HG02840 (cell line): Measurements from ENCODE around the gene CHRNA7.
"Not testable (repeated sequence)": the region's sequence is repeated elsewhere in the genome, so short reads cannot be mapped to it uniquely, and the experiment has no call there.

ENCODE experiments used
- ATAC-seq: cut with Tn5 transposase; IDR thresholded peaks from one replicate; pipeline ENCODE4 v1.9.1; 2021; ENCODE audit warnings: mild to moderate bottlenecking, moderate library complexity, moderate number of reproducible peaks; ENCODE audit not compliant: unreplicated experiment, low FRiP score

Gene CHRNA7

DNA sequence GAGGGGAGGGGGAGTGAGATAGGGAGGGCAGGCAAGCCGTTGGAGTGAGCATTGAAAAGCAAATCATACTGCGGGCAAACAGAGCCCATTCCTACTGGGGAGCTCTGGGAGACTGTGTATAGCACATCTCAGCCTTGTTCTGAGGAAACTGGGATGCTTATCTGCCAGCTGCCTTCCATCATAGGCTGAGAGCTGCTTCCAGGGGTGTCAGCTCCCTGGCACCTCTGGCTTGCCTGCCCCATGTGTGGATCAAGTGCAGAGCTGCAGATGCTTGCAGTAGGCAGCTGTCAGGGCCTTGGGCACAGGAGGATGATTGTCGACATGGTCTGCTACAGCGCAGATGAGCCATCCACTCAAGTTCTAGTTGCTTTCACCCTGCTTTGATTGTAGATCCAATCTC is 86.8 kb downstream of the CHRNA7 start:
- no peak for ATAC-seq

DNA sequence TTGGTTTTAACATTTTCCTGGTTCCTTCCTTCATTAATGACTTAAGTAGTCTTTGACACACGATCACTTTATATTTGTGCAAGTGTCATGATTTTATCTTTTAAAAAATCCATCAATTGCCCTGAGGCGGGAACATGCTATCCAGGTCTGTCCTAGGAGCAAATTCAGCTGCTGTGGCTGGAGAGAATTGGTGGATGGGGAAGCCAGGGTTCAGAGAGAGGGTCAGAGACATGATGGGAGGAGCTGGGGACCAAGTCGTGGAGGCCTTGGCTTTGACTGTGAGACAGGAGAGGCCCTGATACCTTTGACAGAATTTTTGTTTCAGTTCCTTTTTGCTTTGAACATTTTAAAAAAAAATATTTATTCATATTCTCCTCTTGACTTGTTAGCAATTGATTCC is 89.0 kb downstream of the CHRNA7 start:
- no peak for ATAC-seq

DNA sequence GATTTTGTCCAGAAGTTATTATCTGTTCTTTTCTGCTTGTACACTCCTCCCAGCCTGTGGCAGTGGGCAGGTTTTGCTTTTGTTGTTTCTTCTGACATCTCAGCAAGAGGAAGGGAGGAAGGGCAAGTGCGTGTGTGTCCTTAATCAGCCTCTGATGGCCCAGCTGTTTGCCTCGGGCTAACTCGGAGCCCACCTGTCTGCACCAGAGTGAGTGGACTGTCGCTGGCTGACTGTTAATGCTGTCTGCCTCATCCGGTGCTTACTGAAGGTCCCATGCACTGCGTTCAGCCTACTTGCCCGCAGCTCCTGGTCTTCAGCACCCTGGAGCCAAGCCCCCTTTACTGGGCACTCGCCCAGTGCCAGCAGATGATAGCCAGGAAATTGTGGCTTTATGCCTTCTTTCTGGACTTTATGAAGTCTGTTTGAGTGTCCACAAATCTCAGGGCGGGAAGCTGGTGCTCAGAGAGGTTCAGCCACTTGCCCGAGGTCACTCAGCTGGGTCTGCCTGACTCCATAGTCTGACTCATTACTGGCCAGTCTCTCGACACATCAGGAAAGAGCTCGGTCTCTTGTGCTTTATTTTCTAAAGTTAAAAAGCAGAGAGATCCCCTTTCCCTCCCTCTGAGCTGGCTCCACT is 89.5 kb downstream of the CHRNA7 start:
- ATAC-seq, result no peak

DNA sequence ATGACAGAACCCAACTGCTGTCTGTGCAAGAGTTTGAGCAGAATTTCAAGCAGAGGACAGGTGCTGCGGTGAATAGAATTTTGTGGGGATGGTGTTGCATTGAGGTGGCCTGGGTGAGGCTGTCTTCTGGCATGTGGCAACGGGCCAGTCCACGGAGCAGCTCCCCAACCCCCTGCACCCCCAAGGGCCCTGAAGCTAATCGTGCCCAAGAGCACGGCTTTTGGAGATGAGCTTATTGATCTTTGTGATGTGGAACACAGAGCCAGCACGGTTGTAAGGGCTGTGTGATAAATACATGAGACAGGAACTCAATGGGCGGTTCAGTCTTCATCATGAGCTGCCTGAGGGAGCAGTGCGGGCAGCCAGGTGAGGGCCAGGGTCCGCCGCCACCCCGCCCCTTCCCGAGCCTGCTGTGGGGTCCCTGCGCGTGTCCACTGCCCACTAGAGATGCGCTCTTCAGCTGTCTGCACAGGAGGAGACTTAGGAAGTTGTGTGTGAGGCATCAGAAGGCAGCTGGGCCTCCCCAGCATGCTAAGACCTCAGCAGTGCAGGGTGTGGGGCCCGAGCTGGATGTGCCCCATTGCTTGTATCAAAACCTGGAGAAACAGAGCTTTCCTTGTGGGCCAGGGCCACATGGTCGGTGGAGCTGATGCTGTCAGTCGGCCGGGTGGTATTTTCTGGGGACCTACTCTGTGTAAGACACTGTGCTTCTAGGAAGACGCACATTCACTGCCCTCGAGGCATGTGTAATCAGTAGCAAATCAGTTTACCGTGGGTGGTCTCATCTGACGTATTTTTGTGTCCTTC is 90.5 kb downstream of the CHRNA7 start:
- ATAC-seq, result no peak

DNA sequence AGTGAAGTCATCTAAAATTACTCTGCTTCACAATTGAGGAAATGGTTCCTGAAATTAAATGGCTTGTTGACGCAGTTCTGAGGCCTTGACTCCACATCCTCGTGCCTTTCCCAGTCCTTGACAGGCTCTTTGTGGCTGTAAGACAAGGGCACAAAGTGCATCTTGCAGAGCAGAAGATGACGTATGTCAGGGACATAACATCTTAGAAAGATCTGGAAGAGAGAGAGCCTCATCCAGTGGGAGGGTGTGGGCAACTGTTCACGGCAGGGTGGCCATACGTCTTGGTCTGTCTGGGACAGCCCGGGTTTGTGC is 91.0 kb downstream of the CHRNA7 start:
- ATAC-seq, result no peak

DNA sequence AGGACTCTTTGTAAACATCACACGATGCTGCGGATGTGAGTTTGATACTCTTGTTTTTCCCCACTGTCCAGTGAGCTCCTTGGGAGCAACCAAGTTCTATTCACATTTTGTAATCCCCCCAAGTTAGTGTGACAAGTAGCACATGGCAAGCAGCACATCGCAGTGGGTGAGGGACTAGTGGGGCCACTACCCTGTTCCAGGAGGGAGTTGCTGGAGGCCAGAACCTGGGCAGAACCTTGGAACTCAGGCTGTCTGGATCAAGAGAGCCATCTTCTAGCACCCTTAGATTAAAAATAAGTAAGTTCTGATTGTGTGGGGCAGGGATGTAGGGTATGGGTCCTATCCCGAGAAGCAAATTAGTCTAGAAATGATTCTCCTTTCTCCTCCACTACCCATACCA is 91.7 kb downstream of the CHRNA7 start:
- no peak for ATAC-seq

DNA sequence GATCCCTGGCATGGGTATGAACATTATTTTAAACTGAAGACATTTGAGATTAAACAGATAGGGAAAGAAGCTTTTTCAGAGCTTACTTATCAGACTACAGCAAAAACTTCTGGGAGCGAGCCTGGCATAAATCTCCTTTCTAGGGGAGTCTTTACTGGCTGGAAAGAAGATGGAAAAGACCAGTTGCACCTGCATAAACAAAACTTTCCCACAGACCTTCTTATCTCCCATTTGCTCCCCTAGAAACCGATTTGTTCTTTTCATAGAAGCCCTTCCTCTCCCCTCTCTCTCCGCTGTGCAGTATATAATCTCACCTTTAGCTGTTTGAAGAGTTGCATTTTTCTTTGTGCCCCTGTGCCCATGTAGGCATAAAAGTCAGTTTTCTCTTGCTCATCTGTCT is 93.2 kb downstream of the CHRNA7 start:
- ATAC-seq, result no peak

DNA sequence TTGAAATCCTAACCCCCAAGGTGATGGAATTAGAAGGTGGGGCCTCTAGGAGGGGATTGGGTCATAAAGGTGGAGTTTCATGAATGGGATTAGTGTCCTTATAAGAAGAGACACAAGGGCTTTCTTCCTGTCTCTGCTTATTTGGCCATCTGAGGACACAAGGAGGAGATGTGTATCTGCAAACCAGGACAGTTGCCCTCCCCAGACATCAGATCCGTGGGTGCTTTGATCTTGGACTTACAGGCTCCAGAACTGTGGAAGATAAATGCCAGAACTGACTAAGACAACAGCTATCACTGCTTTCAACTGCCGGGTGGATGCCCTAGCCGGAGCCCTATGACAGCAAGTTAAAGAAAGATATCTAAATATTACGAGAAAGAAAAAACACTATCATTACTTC is 94.4 kb downstream of the CHRNA7 start:
- ATAC-seq, result no peak

DNA sequence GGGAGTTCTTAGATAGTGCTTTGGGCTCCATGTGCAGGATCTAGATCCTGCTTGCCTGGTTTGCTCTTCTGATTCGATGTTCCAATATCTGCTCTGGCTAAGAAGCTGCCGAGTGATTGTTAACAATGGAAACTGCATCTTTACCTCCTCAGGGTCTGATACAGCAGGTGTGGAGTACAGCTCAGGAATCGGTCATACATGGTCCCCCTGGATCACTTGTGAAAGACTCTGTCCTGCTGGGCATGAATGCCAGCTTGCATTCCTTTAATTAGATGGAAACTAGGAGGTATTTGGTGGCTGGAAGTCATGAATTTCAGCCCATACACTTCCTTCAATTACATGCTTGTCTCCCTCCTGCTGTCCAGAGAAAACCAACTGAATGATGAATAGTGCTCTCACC is 95.3 kb downstream of the CHRNA7 start:
- no peak for ATAC-seq

DNA sequence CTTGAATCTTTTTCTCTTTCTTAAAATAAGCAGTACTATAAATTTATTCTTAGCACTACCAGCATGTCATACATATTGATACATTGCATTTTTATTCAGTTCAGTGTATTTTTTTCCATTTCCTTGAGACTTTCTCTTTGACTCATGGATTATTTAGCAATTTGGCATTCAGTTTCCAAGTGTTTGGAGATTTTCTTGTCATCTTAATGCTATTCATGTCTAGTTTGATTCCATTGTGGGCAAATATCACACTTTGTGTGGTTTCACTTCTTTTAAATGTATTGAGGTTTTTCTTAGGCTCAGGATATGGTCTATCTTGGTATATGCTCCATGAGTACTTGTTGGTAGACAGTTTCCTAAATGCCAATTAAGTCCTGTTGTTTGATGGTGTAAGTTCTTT is 99.5 kb downstream of the CHRNA7 start:
- ATAC-seq, result no peak

DNA sequence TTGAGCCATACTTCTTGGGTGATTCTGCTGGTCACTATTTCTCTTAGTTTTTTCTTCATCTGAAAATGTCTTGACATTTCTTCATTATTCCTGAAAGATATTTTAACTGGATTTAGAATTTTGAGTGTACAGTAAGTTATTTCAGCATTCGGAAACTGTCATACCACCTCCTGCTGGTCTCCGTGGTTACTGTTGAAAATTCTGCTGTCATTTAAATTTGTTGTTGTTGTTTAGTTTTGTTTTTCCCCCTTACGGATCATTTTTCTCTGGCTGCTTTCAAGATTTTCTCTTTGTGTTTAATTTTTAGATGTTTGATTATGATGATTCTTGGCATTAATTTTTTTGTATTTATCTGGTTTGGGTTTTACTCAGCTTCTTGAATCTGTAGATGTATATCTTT is 100.5 kb downstream of the CHRNA7 start:
- ATAC-seq, result no peak

DNA sequence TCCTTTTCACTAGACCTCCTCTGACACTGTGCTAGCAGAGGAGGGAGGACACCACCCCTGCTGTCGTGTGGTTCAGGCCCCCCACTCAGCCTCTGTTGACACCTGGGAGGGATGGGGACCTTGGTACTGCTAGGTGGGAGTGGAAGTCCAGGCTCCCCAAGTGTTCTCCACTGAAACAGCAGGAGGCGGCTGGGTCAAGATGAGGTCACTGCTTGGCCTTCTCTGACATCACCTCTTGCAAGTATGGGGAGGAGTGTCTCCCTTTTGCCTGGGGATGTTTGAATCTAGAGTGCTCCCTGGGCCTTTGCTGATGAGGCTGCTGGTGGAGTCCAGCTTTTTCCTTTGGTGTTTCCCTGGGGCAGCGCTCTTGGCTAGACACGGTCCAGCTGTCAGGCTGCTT is 101.5 kb downstream of the CHRNA7 start:
- no peak for ATAC-seq

DNA sequence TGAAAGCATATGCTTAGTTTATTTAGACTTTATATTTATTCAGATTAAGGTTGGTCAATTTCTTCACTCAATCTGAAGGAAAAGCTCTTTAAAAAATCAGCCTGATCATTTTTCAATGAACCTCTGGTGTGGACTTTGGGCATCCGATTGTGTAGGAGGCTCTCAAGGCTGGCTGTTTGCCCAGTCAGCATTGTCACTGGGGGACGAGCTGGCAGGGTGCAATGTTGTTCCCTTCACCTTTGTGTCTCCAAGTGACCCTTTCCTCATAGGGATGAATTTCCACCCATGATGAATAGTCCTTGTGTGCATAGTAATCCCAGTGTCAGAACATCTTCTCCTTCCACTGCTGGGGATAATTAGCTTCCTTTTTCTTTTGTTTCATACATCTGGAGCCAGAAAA is 102.5 kb downstream of the CHRNA7 start:
- no peak for ATAC-seq

DNA sequence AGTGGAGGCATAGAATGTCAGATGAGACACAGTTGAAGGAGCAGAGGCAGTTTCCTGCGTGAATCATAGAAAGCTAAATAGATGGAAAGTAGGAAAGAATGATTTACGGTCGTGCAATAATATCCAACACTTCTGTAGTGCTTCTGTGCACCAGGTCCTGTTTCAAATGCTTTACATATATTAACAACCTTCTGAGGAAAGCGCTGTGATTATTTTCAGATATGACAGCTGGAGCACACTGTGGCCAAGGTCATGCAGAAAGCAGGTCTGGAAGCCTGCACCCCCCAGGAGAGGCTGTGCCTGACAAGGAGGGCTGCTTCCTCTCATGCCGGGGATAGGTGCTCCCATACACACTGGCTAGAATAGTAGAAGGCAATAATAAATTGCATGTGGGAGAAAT is 104.5 kb downstream of the CHRNA7 start:
- ATAC-seq, result no peak

DNA sequence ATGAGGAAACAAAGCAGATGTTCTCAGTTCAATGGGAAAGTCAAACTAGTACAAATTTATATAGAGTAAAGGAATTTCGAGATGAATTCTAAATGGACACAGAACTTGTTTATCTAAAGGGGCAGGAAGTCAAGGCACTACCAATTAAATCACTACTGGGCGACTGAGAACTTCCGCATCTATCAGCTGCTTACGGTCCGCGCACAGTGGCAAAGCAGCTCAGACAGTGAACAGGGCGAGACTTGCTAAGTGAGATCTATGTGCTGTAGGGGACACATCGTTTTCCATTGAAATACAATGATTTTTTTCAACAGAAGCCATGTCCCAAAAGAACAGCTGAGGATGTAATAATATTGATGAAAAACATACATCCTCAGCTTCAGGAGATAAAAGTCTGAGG is 105.0 kb downstream of the CHRNA7 start:
- no peak for ATAC-seq

DNA sequence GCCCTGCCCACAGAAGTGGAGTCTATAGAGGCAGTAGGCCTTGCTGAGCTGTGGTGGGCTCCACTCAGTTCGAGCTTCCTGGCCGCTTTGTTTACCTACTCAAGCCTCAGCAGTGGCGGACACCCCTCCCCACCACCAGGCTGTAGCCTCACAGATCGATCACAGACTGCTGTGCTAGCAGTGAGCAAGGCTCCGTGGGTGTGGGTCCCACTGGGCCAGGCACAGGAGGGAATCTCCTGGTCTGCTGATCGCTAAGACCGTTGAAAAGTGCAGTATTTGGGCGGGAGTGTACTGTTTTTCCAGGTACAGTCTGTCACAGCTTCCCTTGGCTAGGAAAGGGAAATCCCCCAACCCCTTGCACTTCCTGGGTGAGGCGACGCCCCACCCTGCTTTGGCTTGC is 115.2 kb downstream of the CHRNA7 start:
- not testable (repeated sequence) for ATAC-seq

DNA sequence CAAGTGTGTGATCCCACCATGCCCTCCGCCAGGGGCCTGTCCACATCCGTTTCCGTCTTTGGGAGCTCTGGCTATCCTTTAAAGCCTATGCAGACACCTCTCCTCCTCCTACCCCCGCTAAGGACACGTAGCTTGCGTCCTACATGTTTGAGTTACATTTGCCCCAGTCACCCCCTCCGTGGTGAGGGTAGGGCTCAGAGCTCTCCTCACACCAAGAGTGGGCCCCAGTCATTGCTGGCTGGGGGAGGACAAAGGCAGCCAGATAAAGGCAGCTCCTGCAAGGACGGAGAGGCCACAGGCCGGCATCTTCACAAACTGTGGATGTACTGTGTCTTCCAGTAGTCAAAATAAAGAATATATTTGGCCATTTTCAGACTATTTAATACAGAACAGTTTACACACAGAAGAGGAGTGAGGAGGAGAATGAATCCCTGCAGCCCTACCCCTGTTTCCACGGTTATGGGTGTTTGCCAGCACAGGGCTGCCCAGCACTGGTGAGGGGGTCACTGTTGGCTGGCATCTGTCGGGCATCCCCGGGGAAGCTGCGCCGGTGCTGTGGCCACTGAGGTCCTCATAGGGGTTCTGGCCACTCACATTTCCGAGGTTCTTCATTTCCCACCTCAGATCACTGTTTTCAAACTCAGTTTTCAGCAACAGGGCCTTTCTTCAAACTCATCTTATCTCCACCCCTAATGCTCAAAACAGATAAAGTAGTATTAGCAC is 118.7 kb downstream of the CHRNA7 start:
- ATAC-seq, result no peak

DNA sequence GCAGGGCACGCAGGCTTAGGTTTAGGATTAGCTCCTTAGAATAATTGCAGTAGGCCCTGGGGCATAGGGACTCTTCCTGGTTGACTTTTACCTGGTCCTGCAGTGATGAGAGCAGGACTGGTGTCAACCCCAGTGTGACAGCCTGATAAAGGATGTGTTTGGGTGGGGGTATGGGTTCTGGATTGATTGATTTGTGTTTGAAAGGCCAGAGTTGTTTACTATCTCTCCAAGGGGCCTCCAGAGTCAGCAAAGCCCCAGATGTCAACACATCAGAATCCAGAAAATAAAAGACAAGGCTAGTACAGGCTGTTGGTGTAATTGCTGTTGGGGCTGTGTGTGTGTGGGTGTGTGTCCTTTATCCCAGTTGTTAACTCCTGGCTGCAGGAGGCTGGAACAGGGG is 122.3 kb downstream of the CHRNA7 start:
- ATAC-seq, result no peak

DNA sequence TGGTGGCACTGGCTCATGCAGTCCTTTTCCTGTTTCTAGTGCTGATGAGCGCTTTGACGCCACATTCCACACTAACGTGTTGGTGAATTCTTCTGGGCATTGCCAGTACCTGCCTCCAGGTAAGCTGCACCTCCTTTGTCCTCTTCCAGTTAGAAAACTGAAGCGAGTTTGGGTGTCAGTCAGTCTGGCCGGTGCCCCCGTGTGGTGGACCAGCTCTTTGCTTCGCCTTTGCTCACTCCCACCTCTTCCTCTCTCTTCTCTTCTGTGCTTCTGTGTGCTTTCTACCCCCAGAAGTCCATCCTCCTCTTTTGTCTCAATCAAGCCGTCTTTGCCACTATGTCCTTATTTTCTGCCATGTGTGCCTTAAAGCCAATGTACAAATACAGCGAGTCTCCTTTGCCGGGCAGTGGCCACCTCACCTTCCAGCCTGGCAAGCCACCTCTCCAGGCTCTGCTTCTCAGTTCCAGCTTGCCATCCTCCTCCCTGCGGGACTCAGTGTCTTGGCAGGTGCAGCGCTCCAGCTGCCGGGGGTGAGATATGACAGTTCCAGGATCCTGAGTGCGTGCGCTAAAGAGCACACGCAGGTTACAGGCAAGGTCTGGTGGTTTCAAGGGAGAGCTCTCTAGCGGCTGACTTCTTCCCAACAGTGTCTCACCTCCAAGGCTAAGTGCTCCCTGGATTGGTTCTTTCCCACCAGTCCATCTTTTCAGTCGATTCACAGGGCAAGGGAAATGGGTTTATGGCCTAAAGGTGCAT is 123.7 kb downstream of the CHRNA7 start:
- ATAC-seq, result not testable (repeated sequence)

DNA sequence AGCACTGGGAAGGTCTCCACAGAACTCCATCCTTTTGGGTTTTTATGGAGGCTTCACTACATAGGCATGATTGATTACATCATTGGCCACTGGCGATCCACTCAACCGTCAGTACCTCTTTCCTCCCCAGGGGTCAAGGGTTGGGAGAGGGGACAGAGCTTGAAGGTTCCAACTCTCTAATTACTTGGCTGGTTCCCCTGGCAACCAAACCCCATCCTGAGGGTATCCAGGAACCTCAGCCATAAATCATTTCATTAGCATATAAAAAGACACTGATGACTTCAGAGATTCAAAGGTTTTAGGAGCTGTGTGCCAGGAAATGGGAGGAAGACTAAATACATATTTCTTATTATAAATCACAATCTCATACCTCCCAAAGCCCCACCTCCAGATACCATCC is 131.8 kb downstream of the CHRNA7 start:
- ATAC-seq, result not testable (repeated sequence)

DNA sequence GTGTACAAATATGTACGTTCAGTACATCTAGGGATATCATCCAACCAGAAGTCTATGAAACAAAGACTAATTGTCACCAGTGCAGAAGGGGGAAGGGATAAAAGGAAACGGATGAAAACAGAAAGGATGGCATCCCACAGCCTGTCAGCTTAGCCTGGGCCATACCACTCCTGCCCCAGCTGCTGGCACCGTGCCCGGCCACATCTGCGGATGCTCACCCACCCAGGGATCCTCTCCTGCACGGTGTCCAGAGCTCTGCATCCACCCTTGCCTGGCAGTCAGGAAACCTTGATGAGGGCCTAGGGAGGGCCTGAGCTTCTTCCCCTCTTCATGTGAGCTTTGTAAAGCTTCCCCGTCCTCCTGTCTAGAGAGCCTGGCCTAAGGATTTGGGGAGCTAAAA is 133.8 kb downstream of the CHRNA7 start:
- ATAC-seq, result not testable (repeated sequence)
